Thyroid gland (tissue), 4 donors: ENCODE measurements around the gene ABI3.

ENCODE experiments used
- CTCF ChIP-seq, 6 experiments: fragments of 200-600 bp in 3 of 6; fragments of 450-650 bp in 3 of 6; sonication (generic) in 3 of 6; IDR thresholded peaks; one replicate each; pipeline ENCODE4 v1.5.1; 2016 to 2019; ENCODE audit warnings: antibody characterized with exemption in 6 of 6, mild to moderate bottlenecking in 2 of 6, inconsistent platforms in 1 of 6, moderate library complexity in 1 of 6
- POLR2A ChIP-seq, 2 donors: fragments of 450-650 bp; IDR thresholded peaks; one replicate each; pipeline ENCODE4 v1.6.1; 2017; ENCODE audit warnings: antibody characterized with exemption in 2 of 2, mild to moderate bottlenecking in 2 of 2, moderate library complexity in 1 of 2

- TF ChIP-seq CTCF (IDR thresholded peaks at IDR 0.05) (no peak), POLR2A (IDR thresholded peaks at IDR 0.05) (no peak)
Measured at GRCh38 chr17:49244839-49245238, 34.3 kb downstream of the ABI3 start.
